Pulmonary artery endothelial cell (primary cell): ENCODE data around the gene CYP4Z1. TPM values are rescaled to one million over a fixed set of nuclear protein-coding genes. Genes with fewer than 3 reads are reported as not detected.

ENCODE experiments used
- total RNA-seq: library from RNA; depleted of rRNA; stranded (reverse); fragments of >200 nt; gene quantifications from 2 replicates; pipeline ENCODE4 v1.2.3, GENCODE V29; 2014

CYP4Z1 gene
- total RNA-seq, 1 donor from 2014 or later = not detected

Other genes starting within 250 kb of the CYP4Z1 start
- not detected in 2 replicates for gene CYP4A11, start 125.8 kb upstream of the CYP4Z1 start, total RNA-seq
- gene CYP4X1, start 43.6 kb upstream of the CYP4Z1 start, total RNA-seq = 1.6 and 2.0 TPM in 2 replicates
- gene CYP4A22, start 70.2 kb downstream of the CYP4Z1 start, total RNA-seq = not detected in 2 replicates
- 0.20 TPM in 1 of 2 replicates, not detected in the other for gene PDZK1IP1, start 122.8 kb downstream of the CYP4Z1 start, total RNA-seq
- gene TAL1, start 165.0 kb downstream of the CYP4Z1 start, total RNA-seq = 37.9 and 54.0 TPM in 2 replicates
- 8.4 and 15.8 TPM in 2 replicates for gene STIL, start 246.9 kb downstream of the CYP4Z1 start, total RNA-seq